ENCODE data around the gene RAB14. TPM values are rescaled to one million over a fixed set of nuclear protein-coding genes. Genes with fewer than 3 reads are reported as not detected.

The RAB14 gene
- polyA plus RNA-seq, 1 donor from 2014 or later, result 94.5 TPM

DNA sequence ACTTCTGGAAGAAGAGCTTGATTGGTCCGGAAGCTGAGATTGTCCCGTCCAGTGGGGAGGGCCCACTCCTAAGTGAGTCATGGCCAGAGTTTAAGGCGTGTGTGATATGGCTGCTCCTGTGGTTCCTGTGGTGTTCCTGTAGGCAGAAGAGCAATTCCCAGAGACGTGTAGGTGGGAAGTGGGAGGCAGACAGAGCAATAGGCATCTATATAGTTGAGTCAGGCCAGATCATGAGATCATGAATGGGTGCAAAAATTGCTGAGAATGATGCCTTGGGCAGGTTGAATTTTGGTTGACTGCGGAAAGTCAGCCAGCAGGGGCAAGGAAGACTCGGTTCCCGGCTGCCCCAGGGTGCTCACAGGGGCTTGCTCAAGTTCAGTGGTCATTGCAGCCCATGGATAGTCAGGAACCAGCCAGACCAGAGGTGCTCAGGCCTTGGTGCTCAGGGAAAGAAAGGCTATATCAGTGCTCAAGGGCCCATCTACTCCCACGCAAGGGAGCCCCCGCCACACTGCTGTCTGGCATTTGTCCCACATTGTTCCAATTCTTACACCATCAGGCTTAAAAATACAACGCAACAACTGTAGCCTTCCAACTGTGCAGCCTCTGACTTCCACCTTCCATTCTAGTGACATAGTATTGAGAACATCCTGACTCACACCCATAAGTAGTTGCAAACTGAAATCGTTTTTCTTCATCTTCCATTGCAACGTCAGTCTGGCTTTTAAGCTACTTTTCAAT, 45.3 kb upstream of the RAB14 start:
- H3K4me2 ChIP-seq (ENCODE audit: low read length), result no peak overlapping the region

DNA sequence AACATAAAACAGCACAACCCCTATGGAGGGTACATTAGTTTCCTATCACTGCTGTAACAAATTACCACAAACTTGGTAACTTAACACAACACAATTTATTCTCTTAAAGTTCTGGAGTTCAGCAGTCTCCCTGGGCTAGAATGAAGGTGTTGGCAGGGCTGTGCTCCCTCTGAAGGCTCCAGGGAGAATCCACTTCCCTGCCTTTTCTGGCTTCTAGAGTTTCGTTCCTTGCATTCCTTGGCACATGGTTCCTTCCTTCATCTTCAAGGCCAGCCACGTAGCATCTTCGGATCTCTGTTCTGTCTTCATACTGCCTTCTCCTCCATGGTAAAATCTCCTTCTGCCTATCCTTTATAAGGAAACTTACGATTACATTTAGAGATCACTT, 41.3 kb upstream of the RAB14 start:
- Histone ChIP-seq H3K27me3 (ENCODE audit: insufficient read depth, low read depth, low read length) (no peaks in the 10 kb centered on the region), H3K36me3 (ENCODE audit: insufficient read depth, low read length) (no peaks in the 10 kb centered on the region), H3F3A (ENCODE audit: insufficient read depth, low read length, poor library complexity, severe bottlenecking) (no peaks in the 10 kb centered on the region), H3K9me2 (ENCODE audit: insufficient read depth, low read length) (no peaks in the 10 kb centered on the region), H4K20me1 (ENCODE audit: insufficient read depth) (no peaks in the 10 kb centered on the region), H3K9ac (ENCODE audit: low read length) (no peak overlapping the region), H3K4me3 (ENCODE audit: low read length) (no peak overlapping the region), H3K9me3 (ENCODE audit: low read length) (no peaks in the 10 kb centered on the region), H3K79me2 (replicated peaks; ENCODE audit: insufficient read depth, low read length) (no peaks in the 10 kb centered on the region), H3K27ac (ENCODE audit: low read length) (no peak overlapping the region), H3K4me2 (ENCODE audit: low read length) (no peak overlapping the region), H2AFZ (ENCODE audit: low read depth, low read length) (no peak overlapping the region)
- TF ChIP-seq, protein P1, sequence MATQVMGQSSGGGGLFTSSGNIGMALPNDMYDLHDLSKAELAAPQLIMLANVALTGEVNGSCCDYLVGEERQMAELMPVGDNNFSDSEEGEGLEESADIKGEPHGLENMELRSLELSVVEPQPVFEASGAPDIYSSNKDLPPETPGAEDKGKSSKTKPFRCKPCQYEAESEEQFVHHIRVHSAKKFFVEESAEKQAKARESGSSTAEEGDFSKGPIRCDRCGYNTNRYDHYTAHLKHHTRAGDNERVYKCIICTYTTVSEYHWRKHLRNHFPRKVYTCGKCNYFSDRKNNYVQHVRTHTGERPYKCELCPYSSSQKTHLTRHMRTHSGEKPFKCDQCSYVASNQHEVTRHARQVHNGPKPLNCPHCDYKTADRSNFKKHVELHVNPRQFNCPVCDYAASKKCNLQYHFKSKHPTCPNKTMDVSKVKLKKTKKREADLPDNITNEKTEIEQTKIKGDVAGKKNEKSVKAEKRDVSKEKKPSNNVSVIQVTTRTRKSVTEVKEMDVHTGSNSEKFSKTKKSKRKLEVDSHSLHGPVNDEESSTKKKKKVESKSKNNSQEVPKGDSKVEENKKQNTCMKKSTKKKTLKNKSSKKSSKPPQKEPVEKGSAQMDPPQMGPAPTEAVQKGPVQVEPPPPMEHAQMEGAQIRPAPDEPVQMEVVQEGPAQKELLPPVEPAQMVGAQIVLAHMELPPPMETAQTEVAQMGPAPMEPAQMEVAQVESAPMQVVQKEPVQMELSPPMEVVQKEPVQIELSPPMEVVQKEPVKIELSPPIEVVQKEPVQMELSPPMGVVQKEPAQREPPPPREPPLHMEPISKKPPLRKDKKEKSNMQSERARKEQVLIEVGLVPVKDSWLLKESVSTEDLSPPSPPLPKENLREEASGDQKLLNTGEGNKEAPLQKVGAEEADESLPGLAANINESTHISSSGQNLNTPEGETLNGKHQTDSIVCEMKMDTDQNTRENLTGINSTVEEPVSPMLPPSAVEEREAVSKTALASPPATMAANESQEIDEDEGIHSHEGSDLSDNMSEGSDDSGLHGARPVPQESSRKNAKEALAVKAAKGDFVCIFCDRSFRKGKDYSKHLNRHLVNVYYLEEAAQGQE (IDR thresholded peaks at IDR 0.05; ENCODE audit: borderline replicate concordance), result no peak
- TF ChIP-seq SMC3 (conservative IDR thresholded peaks at IDR 0.05; ENCODE audit: poor library complexity), result no peak
- TF ChIP-seq EZH2 (IDR thresholded peaks at IDR 0.05; ENCODE audit: borderline replicate concordance, insufficient read depth, low read length, poor library complexity, severe bottlenecking), result no peak
- TF ChIP-seq TAF1 (IDR thresholded peaks at IDR 0.05; ENCODE audit: low read depth), result no peak
- no peak for TF ChIP-seq EP300 (conservative IDR thresholded peaks at IDR 0.05; ENCODE audit: poor library complexity, severe bottlenecking)

More for the DNA sequence above, 45.3 kb upstream of the RAB14 start:
- no peaks in the 10 kb centered on the region for H3K27me3 ChIP-seq (ENCODE audit: insufficient read depth, low read depth, low read length)
- H3K27ac ChIP-seq (ENCODE audit: low read length), result no peak overlapping the region
- no peaks in the 10 kb centered on the region for H3K36me3 ChIP-seq (ENCODE audit: insufficient read depth, low read length)
- no peaks in the 10 kb centered on the region for H3K79me2 ChIP-seq (replicated peaks; ENCODE audit: insufficient read depth, low read length)
- no peaks in the 10 kb centered on the region for H3F3A ChIP-seq (ENCODE audit: insufficient read depth, low read length, poor library complexity, severe bottlenecking)
- H3K4me3 ChIP-seq (ENCODE audit: low read length), result no peak overlapping the region
- TF ChIP-seq, protein P1 (IDR thresholded peaks at IDR 0.05; ENCODE audit: borderline replicate concordance), result no peak
- TF ChIP-seq, protein P2, sequence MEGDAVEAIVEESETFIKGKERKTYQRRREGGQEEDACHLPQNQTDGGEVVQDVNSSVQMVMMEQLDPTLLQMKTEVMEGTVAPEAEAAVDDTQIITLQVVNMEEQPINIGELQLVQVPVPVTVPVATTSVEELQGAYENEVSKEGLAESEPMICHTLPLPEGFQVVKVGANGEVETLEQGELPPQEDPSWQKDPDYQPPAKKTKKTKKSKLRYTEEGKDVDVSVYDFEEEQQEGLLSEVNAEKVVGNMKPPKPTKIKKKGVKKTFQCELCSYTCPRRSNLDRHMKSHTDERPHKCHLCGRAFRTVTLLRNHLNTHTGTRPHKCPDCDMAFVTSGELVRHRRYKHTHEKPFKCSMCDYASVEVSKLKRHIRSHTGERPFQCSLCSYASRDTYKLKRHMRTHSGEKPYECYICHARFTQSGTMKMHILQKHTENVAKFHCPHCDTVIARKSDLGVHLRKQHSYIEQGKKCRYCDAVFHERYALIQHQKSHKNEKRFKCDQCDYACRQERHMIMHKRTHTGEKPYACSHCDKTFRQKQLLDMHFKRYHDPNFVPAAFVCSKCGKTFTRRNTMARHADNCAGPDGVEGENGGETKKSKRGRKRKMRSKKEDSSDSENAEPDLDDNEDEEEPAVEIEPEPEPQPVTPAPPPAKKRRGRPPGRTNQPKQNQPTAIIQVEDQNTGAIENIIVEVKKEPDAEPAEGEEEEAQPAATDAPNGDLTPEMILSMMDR (IDR thresholded peaks at IDR 0.05; ENCODE audit: poor library complexity, severe bottlenecking), result no peak
- TF ChIP-seq MXI1 (conservative IDR thresholded peaks at IDR 0.05; ENCODE audit: poor library complexity, severe bottlenecking) (no peak), EZH2 (IDR thresholded peaks at IDR 0.05; ENCODE audit: borderline replicate concordance, insufficient read depth, low read length, poor library complexity, severe bottlenecking) (no peak), EP300 (conservative IDR thresholded peaks at IDR 0.05; ENCODE audit: poor library complexity, severe bottlenecking) (no peak), RAD21 (conservative IDR thresholded peaks at IDR 0.05) (no peak), TAF1 (IDR thresholded peaks at IDR 0.05; ENCODE audit: low read depth) (no peak), POLR2AphosphoS5 (IDR thresholded peaks at IDR 0.05) (no peak)
- no peak overlapping the region for H2AFZ ChIP-seq (ENCODE audit: low read depth, low read length)
- H3K9ac ChIP-seq (ENCODE audit: low read length), result no peak overlapping the region
- H4K20me1 ChIP-seq (ENCODE audit: insufficient read depth), result no peaks in the 10 kb centered on the region
- H3K9me2 ChIP-seq (ENCODE audit: insufficient read depth, low read length), result no peaks in the 10 kb centered on the region
- no peaks in the 10 kb centered on the region for H3K9me3 ChIP-seq (ENCODE audit: low read length)
